Esophagus mucosa (tissue), 1 donor: ENCODE data around the gene IL21R. TPM values are rescaled to one million over a fixed set of nuclear protein-coding genes. Genes with fewer than 3 reads are reported as not detected.
"Not testable (repeated sequence)": the region's sequence is repeated elsewhere in the genome, so short reads cannot be mapped to it uniquely, and the experiment has no call there.

ENCODE experiments used
- ATAC-seq: fragments of 200-7000 bp; cut with Tn5 transposase; one replicate; pipeline ENCODE4 v1.9.1; 2020
- total RNA-seq: library from RNA; stranded (reverse); gene quantifications from one replicate; pipeline ENCODE4 v1.2.4, GENCODE V29; 2023
- donor health status: DM: yes; HTN: yes; CAD: no.

Gene IL21R
- total RNA-seq, 1 donor from 2014 or later = 0.56 TPM

DNA sequence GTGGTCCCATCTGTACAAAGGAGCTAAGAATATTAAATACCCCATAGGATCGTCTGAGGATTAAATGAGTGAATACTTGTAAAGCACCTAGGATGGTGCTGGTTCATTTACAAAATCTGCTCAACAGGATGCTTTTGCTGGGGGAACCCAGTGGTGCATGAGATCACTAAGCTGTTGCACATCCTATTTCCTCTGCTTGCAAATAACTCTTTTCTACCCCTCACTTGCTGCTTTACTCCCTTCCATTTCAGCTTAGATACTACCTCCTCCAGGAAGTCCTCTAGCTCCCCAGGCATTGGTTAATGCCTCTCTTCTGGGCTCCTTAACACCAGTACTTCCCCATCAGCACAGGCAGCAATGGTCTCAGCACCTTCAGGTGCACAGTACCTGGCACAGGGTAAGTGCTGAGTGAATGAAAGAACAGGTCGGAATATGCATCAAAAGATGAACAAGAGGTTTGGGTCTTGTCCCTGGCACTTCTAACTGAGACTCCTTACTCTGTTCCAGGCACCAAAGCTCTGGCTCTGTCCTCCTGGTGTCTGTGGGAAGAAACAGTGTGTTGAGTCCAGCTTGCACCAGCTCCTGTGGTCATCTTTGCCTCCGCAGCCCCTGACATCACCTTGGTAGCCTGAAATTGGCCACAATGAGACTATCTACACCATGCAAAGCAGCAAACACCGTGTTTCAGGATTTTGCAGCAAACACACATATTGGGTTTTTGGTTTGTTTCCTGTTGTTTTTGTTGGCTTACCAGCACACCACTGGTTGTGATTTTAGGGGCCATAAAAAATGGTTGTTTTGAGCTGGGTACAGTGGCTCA lies 24.1 kb upstream of the IL21R start:
- no peak for ATAC-seq

- no peak for ATAC-seq
Observed at GRCh38 chr16:27378871-27379481, 23.0 kb upstream of the IL21R start.

GRCh38 chr16:27379919-27380318 lies 22.1 kb upstream of the IL21R start:
- no peak for ATAC-seq

- no peak for ATAC-seq
Observed at GRCh38 chr16:27381236-27381635, 20.7 kb upstream of the IL21R start.

DNA sequence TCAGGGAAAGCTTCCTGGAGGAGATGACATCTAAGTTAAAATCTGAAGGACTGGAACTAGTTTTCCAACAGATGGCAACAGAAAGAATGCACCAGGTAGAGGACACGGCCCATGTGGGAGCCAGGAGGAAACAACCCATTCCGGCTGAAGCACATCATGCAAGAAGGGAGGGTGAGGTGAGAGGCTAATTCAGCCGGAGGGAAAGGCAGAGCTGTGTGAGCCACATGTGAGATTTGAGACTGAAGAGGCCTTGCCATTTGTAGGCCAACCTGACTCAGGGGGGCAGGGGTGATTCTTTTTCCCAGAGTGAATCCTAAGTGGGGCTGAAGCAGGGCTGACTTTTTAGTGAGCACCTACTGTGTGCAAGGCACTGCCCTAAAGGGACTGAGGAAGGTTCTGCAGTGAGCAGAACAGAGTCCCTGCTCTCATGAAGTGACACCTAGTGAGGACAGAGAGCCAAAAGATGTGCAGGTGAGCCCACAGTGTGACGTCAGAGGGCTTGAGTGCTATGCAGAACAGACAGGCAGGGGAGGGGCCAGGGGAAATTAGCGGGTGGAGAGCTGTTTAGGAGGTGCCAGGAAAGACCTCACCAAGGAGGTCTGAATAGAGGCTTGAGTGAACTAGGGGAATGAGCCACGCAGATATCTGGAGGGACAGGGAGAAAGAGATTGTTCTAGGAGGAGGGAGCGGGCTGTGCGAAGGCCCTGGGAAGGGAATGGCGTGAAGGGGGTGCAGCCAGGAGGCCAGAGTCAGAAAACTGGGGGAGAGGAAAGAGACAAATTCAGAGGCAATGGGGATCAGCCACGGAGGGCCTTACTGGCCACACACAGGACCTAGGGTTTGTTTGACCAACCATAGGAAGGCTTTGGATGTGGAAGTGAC lies 19.8 kb upstream of the IL21R start:
- ATAC-seq = no peak

DNA sequence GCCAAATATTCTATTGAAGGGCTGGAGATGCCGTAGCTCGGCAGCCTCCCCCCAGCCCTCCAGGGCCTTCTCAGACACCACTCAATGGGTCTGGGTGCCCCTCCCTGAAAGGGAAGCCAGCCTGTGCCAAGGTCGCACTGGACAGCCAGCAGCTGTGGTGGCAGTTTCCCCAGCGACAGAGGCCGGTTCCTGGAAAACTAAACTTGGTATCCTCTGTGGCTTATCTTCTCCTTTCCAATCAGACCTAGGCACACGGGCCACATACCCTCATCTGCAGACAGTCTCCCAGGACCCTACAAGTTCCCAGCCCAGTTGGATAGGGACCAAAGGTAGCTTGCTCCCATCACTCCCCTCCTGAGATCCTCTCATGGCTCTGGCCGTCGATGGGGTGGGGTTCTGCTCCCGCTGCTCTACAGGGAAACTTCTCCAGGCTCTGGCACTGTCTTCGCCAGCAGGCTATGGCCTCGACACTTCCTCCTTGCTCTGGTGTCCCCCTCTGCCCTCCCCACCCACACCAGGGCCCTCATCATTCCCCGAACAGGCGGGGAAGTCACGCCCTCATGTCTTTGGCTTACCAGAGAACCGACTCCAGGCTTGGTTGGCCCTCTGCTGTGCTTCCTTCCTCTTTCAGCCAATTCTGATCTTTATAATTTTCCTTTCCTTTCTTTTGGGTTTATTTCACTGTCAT lies 18.3 kb upstream of the IL21R start:
- ATAC-seq = no peak

DNA sequence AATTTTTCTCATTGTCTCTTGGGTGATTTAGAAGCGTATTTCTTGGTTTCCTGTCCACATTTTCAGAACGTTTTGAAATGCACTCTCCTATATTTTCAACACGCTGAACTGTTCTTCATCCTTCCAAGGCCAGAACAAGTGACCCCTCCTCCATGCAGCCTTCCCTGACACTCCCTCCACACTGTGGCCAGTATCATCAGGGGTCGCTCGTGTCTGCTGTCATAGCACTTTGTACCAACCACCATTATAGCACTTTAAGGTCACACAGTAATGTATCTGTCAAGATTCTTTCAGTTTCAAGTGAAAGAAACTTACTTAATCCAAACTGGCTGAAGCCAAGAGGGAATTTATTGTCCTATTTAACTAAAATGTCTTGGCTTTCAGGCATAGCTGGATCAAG lies 17.5 kb upstream of the IL21R start:
- ATAC-seq = no peak

- ATAC-seq = no peak
Observed at GRCh38 chr16:27385398-27385797, 16.6 kb upstream of the IL21R start.

DNA sequence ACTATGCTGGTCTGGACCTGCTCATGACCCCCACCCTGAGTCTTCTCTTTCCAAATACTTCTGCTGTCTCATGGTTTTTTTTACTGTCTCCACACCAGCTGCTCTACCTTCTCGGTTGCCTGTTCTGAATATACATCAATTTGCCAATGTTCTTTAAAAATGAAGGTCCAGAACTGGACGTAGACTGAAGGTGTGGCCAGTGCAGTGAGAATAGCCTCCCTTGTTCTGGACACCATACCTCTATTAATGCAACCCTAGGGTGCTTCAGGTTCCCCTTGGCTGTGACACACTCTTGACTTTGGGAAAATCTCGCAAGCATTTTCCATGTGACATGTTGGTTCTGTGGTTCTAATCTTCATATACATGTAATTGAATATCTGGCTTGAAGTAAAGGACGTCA lies 15.3 kb upstream of the IL21R start:
- no peak for ATAC-seq

DNA sequence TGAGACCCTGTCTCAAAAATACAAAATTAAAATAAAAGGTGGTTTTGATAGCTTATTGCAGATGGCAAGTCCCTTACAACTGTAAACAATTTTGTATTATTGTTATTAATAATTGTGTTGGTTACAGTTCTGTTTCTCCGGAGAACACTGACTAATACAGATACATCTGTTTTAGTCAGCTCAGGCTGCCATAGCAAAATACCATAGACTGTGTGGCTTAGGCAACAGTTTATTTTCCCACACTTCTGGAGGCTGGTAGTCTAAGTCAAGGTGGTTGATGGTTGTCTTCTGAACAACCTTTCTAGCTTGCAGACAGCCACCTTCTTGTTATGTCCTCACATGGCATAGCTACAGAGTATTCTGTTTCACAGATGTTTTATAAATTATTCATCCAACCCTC lies 14.2 kb upstream of the IL21R start:
- no peak for ATAC-seq

DNA sequence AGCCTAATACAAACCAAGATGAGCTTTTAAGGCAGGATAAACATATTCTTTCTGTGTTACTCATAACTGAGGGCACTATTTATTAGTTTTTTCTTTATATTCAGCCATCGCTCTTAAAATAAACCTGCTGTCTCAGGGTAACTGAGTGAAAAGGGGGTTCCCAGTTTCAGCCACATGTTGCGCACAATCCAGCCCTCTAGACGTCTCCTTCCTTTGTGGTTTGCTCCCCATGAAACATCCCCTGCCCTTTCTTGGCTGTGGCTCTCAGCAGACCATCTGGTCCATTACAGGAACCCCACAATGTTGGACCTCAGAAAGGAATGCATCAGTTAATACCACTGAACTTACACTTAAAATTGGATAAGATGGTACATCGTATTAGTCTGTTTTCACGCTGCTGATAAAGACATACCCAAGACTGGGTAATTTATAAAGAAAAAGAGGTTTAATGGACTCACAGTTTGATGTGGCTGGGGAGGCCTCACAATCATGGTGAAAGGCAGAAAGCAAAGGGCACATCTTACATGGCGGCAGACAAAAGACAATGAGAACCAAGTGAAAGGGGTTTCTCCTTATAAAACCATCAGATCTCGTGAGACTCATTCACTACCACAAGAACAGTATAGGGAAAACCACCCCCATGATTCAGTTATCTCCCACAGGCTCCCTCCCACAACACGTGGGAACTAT lies 12.6 kb upstream of the IL21R start:
- ATAC-seq = no peak

GRCh38 chr16:27390151-27390550 lies 11.8 kb upstream of the IL21R start:
- no peak for ATAC-seq

DNA sequence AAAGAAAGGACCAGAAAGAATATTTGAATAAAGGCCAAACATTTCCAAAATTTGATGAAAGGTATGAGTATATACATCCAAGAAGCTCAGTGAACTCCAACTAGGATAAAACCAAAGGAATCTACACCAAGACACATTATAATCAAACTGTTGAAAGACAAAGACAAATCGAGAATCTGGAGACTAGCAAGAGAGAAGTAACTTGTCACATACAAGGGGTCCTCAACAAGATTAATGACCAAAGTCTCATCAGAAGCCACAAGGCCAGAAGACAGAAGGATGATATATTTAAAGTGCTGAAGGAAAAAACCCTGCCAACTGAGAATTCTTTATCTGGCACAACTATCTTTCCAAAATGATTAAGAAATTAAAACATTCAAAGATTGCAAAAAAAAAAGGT lies 9.3 kb upstream of the IL21R start:
- no peak for ATAC-seq

GRCh38 chr16:27394516-27394915 lies 7.5 kb upstream of the IL21R start:
- ATAC-seq = no peak

DNA sequence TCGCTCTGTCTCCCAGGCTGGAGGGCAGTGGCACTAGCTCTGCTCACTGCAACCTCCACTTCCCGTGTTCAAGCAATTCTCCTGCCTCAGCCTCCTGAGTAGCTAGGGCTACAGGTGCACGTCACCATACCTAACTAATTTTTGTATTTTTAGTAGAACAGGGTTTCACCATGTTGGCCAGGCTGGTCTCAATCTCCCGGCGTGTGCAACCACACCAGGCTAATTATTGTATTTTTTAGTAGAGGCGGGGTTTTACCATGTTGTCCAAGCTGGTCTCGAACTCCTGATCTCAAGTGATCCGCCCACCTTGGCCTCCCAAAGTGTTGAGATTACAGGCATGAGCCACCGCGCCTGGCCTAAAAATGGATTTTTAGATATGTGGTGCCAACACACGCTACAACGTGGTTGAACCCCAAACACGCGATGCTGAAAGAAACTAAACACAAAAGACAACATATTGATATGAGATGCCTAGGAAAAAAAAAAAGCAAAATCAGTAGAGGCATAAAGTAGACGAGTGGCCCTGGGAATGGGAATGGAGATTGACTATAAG lies 3.6 kb upstream of the IL21R start:
- ATAC-seq = not testable (repeated sequence)

DNA sequence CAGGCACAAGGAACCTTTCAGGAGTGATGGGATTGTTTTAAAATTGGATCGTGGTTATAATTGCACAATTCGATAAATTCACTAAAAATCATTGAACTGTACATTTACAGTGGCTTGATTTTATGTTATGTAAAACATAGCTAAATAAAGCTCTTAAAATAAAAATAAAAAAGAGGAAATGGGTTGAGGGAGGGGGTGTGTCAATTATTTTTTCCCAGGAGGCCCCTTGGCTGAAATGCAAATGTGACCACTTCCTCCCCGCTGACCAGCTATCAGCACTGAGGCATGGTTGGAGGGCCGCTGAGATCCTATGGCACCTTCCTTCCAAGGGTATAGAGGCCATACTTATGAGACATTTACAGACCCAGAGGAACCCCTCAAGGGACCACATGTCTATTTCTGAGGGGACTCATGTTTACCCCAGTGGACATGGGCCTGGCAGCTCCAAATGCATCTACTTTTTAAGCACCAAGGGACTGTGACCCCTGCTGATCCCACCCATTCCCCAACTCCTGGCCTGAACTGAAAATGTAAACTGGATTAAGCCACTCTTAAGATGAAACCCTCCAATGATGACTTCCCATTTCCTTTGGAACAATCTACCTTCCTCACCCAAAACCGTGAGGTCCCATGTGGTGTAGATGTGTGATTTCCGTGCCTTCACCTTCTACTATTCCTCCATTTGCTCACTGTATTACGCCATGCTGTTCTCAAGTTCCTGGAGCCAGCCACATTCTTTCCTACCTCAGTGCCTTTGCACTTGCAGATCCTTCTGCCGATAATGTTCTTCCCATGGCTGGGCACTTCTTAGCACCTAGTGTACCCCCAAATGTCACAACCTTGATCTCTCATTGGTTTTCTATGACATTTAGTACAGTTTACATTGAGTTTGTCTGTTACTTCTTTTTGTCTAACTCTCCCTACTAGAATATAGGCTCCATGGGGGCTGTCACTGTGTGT lies 2.8 kb upstream of the IL21R start:
- peak; percentile 21 for ATAC-seq

DNA sequence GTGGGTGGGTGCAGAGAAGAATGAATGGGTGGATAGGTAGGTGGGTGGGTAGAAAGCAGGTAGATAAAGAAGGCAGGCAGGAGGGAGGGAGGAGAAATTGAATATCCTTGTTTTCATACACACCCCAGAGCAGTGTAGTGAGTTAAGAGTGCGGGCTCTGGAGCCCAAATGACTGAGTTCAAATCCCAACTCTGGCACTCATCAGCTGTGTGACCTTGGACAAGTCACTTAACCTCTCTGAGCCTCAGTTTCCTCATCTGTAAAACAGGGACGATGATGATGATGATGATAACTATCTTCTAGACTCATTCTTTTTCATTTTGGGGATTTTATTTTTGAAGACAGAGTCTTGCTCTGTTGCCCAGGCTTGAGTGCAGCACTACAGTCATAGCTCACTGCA lies 2.0 kb upstream of the IL21R start:
- ATAC-seq = no peak

- ATAC-seq = no peak
Observed at GRCh38 chr16:27400751-27401620, 988 bp upstream of the IL21R start.

GRCh38 chr16:27402569-27402963 lies 592 bp downstream of the IL21R start:
- no peak for ATAC-seq
